Esophagus squamous epithelium (tissue), 5 donors: ENCODE results near the gene COL24A1. TPM values are rescaled to one million over a fixed set of nuclear protein-coding genes. Genes with fewer than 3 reads are reported as not detected.
"Not testable (repeated sequence)": the region's sequence is repeated elsewhere in the genome, so short reads cannot be mapped to it uniquely, and the experiment has no call there.

Experiments used
- DNase-seq: peaks from one replicate; lab custom pipeline; 2025; lab: John Stamatoyannopoulos, UW
- H3K27ac ChIP-seq, 4 donors: fragments of 200-600 bp; sonication (generic); one replicate each; pipeline ENCODE4 v1.5.1; 2016 to 2019; ENCODE audit warnings: mild to moderate bottlenecking in 1 of 4
- H3K27me3 ChIP-seq, 4 donors: fragments of 200-600 bp; sonication (generic); 1 replicate in 3 of 4; 2 replicates in 1 of 4; pipeline versions ENCODE4 v1.5.1 to v1.6.0; 2017 to 2021; ENCODE audit warnings: antibody characterized with exemption in 1 of 4
- H3K36me3 ChIP-seq, 3 donors: fragments of 200-600 bp; sonication (generic); one replicate each; pipeline ENCODE4 v1.5.1; 2016 to 2019
- H3K4me1 ChIP-seq, 3 donors: fragments of 200-600 bp; sonication (generic); one replicate each; pipeline ENCODE4 v1.5.1; 2017 to 2019
- H3K4me3 ChIP-seq, 4 donors: fragments of 200-600 bp; sonication (generic); 1 replicate in 3 of 4; 2 replicates in 1 of 4; pipeline ENCODE4 v1.5.1; 2016 to 2019; ENCODE audit warnings: mild to moderate bottlenecking in 2 of 4, moderate library complexity in 1 of 4
- H3K9me3 ChIP-seq, 3 donors: fragments of 200-600 bp; sonication (generic); one replicate each; pipeline ENCODE4 v1.5.1; 2016 to 2019
- CTCF ChIP-seq, 6 experiments: fragments of 450-650 bp in 4 of 6; fragments of 200-600 bp in 2 of 6; sonication (generic) in 2 of 6; IDR thresholded peaks; one replicate each; pipeline ENCODE4 v1.5.1; 2016 to 2019; ENCODE audit warnings: antibody characterized with exemption in 6 of 6, mild to moderate bottlenecking in 4 of 6, moderate library complexity in 4 of 6
- POLR2A ChIP-seq, 4 donors: fragments of 450-650 bp; IDR thresholded peaks; one replicate each; pipeline ENCODE4 v1.6.1; 2017; ENCODE audit warnings: antibody characterized with exemption in 4 of 4, mild to moderate bottlenecking in 4 of 4, moderate library complexity in 3 of 4
- WGBS, 2 donors: methylation state at CpG; one replicate each; pipeline ENCODE4 v1.1.5; 2018; 5-methylcytosine and 5-hydroxymethylcytosine counted together
- intact Hi-C: fragments of 100-400 bp; cut with DNase I; formaldehyde crosslinking; loops from one replicate; pipeline ENCODE4 v1.15.0; 2022
- total RNA-seq, 4 donors: library from RNA; depleted of rRNA; stranded (reverse); fragments of >200 nt; gene quantifications; one replicate each; pipeline ENCODE4 v1.1.0, GENCODE V29; 2016
- donor health status: DM: yes; HTN: yes; CAD: no.

The COL24A1 gene
- total RNA-seq, 4 donors from 2014 or later: 0.15 to 0.38 TPM; not detected in 2

- no peaks in the 10 kb centered on the region for H3K27me3 ChIP-seq
- H3K36me3 ChIP-seq: no peaks in the 10 kb centered on the region
- no peak for DNase-seq
- no peak overlapping the region for H3K27ac ChIP-seq
- H3K9me3 ChIP-seq: no peaks in the 10 kb centered on the region
- TF ChIP-seq CTCF (IDR thresholded peaks at IDR 0.05) (no peak), POLR2A (IDR thresholded peaks at IDR 0.05) (no peak)
- H3K4me1 ChIP-seq: no peaks in the 10 kb centered on the region
- H3K4me3 ChIP-seq: no peak overlapping the region
- intact Hi-C loops: no loop called here
- 23 to 30% methylated on average over 1 of the region's 1 CpG for WGBS, 2 donors
These were observed 173.3 kb downstream of the COL24A1 start for GRCh38 chr1:85983316-85983715.

GRCh38 chr1:85976516-85977205 is 179.9 kb downstream of the COL24A1 start:
- TF ChIP-seq POLR2A (IDR thresholded peaks at IDR 0.05) (no peak), CTCF (IDR thresholded peaks at IDR 0.05) (no peak)
- no peak overlapping the region for H3K4me3 ChIP-seq
- no peak for DNase-seq
- intact Hi-C loops: no loop called here
- H3K36me3 ChIP-seq: no peaks in the 10 kb centered on the region
- H3K4me1 ChIP-seq: no peaks in the 10 kb centered on the region
- H3K27me3 ChIP-seq: no peaks in the 10 kb centered on the region
- H3K9me3 ChIP-seq: no peaks in the 10 kb centered on the region
- WGBS, 2 donors: 70 to 80% methylated on average over 1 to 3 of the region's 4 CpGs
- H3K27ac ChIP-seq: no peak overlapping the region

GRCh38 chr1:85975912-85976371 is 180.6 kb downstream of the COL24A1 start:
- no peak overlapping the region for H3K4me3 ChIP-seq
- intact Hi-C loops: no loop called here
- no peaks in the 10 kb centered on the region for H3K4me1 ChIP-seq
- no peak for DNase-seq
- H3K36me3 ChIP-seq: no peaks in the 10 kb centered on the region
- WGBS, 2 donors: 46 to 56% methylated on average over 5 of the region's 5 CpGs
- TF ChIP-seq POLR2A (IDR thresholded peaks at IDR 0.05): no peak
- no peak for TF ChIP-seq CTCF (IDR thresholded peaks at IDR 0.05)
- no peak overlapping the region for H3K27ac ChIP-seq
- H3K27me3 ChIP-seq: no peaks in the 10 kb centered on the region
- H3K9me3 ChIP-seq: no peaks in the 10 kb centered on the region

GRCh38 chr1:85962457-85962856 is 194.1 kb downstream of the COL24A1 start:
- TF ChIP-seq POLR2A (IDR thresholded peaks at IDR 0.05) (no peak), CTCF (IDR thresholded peaks at IDR 0.05) (no peak)
- H3K27ac ChIP-seq: no peak overlapping the region
- 86 to 92% methylated on average over 2 of the region's 2 CpGs for WGBS, 2 donors
- H3K4me3 ChIP-seq: no peak overlapping the region
- H3K9me3 ChIP-seq: no peaks in the 10 kb centered on the region
- intact Hi-C loops: no loop called here
- H3K27me3 ChIP-seq: no peaks in the 10 kb centered on the region
- DNase-seq: no peak
- H3K36me3 ChIP-seq: no peaks in the 10 kb centered on the region
- no peaks in the 10 kb centered on the region for H3K4me1 ChIP-seq

- intact Hi-C loops: no loop called here
- no peaks in the 10 kb centered on the region for H3K27me3 ChIP-seq
These were observed 198.8 kb downstream of the COL24A1 start for GRCh38 chr1:85957760-85958159.

GRCh38 chr1:85955218-85955617 is 201.4 kb downstream of the COL24A1 start:
- not testable (repeated sequence) for H3K4me3 ChIP-seq
- WGBS, 2 donors: 80 to 95% methylated on average over 6 to 7 of the region's 7 CpGs

More at GRCh38 chr1:85957760-85958159, 198.8 kb downstream of the COL24A1 start:
- no peak for DNase-seq
- H3K36me3 ChIP-seq: no peaks in the 10 kb centered on the region
- 62 to 77% methylated on average over 2 of the region's 2 CpGs for WGBS, 2 donors
- no peak overlapping the region for H3K27ac ChIP-seq
- no peak for TF ChIP-seq CTCF (IDR thresholded peaks at IDR 0.05)
- TF ChIP-seq POLR2A (IDR thresholded peaks at IDR 0.05): no peak
- no peaks in the 10 kb centered on the region for H3K4me1 ChIP-seq
- H3K9me3 ChIP-seq: no peaks in the 10 kb centered on the region
- no peak overlapping the region for H3K4me3 ChIP-seq

More at GRCh38 chr1:85955218-85955617, 201.4 kb downstream of the COL24A1 start:
- H3K4me1 ChIP-seq, intact Hi-C loops, DNase-seq, H3K27ac ChIP-seq, H3K36me3 ChIP-seq, H3K9me3 ChIP-seq, H3K27me3 ChIP-seq: not testable (repeated sequence)
